H54 (cell line): ENCODE measurements around the gene MUC13.

Experiments used
- DNase-seq: peaks from one replicate; pipeline ENCODE4 v3.0.0; 2011; ENCODE audit warnings: low spot score, mixed read lengths; ENCODE audit not compliant: insufficient read length
- FAIRE-seq: peaks from 3 replicates; lab custom pipeline; 2011; peaks lifted over from hg19 to GRCh38; lab: Jason Lieb, UNC
- POLR2A ChIP-seq: IDR thresholded peaks from 2 replicates; pipeline ENCODE4 v1.6.1; 2011; ENCODE audit warnings: low read depth, mild to moderate bottlenecking, low read length

Gene MUC13, protein sequence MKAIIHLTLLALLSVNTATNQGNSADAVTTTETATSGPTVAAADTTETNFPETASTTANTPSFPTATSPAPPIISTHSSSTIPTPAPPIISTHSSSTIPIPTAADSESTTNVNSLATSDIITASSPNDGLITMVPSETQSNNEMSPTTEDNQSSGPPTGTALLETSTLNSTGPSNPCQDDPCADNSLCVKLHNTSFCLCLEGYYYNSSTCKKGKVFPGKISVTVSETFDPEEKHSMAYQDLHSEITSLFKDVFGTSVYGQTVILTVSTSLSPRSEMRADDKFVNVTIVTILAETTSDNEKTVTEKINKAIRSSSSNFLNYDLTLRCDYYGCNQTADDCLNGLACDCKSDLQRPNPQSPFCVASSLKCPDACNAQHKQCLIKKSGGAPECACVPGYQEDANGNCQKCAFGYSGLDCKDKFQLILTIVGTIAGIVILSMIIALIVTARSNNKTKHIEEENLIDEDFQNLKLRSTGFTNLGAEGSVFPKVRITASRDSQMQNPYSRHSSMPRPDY

DNA sequence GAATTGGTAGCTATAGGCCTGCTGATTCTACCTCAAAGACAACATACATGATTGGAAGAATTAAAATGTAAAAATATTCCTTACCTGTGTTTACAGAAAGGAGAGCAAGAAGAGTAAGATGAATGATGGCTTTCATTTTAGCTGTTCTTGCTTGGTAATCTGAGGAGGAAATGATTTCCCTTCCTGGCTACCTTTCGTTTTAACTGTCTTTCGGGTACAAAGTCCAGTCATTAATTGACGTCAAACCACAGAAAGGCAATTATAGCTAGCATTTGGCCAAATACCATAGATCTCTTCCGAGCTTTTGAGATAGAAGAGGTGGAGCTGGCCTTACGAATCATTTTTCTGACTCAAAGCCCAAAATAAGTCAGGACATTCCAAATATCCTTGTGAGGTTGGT lies at the start of gene MUC13:
TSS of gene MUC13 (minus strand) at position 175 of the 400 bp plus-strand sequence. CDS start at position 136, 39 bp downstream.
- TF ChIP-seq POLR2A: no peak
- DNase-seq (no peak), FAIRE-seq (no peak)

DNA sequence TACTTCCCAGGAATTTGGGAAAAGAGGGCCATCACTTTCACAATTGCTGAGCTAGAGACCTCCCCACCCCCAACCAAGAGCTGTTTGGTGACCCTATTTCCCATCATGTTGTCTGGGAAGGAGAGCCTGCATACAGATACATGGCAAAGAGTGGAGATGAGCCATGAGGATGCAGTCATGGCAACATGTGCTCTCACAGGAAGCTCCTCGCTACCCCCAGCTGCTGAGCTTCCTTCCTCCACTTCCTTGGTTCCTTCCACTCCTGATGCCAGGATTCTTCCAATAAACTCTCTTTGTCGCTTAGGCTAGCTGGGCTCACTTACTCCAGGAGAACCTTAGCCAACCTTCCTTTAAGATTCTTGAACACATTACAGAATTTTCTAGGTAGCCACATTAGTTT lies 48.3 kb upstream of the MUC13 start:
- no peak for TF ChIP-seq POLR2A
- DNase-seq (no peak), FAIRE-seq (no peak)

DNA sequence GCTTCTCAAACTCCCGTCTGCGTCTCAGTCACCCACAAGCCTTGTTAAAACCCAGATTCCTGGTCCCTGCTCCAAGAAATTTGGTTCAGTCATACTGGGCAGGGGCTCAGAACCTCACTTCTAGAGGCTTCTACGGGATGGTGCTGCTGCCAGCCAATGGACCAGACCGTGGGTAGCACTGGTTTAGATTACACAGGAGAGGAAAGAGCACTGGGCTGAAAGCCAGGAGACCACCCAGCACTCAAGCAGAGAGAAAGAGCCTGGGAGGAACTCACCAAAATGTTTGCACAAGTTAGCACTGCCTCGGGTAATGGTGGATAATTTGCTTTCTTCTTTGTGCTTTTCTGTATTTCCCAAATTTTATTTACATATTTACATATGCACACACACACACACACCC lies 46.9 kb upstream of the MUC13 start:
- no peak for TF ChIP-seq POLR2A
- DNase-seq (no peak), FAIRE-seq (no peak)

DNA sequence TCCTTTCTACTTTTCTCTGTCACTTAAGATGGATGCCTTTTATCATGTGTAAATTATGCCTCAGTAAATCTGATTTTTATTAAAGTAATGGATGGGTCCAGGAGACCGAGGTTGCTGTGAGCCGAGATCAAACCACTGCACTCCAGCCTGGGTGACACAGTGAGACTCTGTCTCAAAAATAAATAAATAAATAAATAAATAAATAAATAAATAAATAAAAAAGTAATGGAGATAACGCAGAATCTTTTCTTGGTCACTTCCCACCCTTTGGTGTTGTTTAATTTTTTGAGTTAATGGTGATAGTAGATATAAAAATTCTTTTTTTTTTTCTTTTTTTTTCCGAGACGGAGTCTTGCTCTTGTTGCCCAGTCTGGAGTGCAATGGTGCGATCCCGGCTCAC lies 44.1 kb upstream of the MUC13 start:
- TF ChIP-seq POLR2A: no peak

GRCh38 chr3:124976383-124976782 lies 41.8 kb upstream of the MUC13 start:
- DNase-seq: no peak
- no peak for FAIRE-seq
- no peak for TF ChIP-seq POLR2A

More for the DNA sequence above, 44.1 kb upstream of the MUC13 start:
- FAIRE-seq: no peak
- DNase-seq: no peak

- DNase-seq: no peak
- no peak for FAIRE-seq
- TF ChIP-seq POLR2A: no peak
These were observed 40.1 kb upstream of the MUC13 start for GRCh38 chr3:124974691-124975090.

- no peak for FAIRE-seq
- no peak for DNase-seq
- TF ChIP-seq POLR2A: no peak
These were observed 38.7 kb upstream of the MUC13 start for GRCh38 chr3:124973290-124973689.

DNA sequence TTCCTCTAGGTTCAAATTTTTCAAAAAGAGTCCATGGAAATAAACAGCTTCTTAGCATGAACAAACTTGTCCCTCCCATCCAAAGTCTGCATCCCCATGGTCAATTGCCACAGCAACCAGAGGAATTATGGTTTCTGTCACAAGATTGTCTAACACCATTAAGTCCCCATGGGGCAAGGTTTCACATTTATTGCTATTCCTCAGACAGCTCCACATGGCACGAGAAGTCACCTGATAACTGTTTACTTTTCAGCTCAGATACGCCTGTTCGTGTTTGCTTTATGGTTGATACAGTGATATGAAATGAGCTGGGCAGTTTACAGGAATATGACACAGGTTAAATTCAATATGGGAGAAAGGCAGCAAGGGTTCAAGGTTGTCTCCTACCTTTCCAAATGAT lies 37.9 kb upstream of the MUC13 start:
- no peak for TF ChIP-seq POLR2A
- DNase-seq: no peak
- FAIRE-seq: no peak

DNA sequence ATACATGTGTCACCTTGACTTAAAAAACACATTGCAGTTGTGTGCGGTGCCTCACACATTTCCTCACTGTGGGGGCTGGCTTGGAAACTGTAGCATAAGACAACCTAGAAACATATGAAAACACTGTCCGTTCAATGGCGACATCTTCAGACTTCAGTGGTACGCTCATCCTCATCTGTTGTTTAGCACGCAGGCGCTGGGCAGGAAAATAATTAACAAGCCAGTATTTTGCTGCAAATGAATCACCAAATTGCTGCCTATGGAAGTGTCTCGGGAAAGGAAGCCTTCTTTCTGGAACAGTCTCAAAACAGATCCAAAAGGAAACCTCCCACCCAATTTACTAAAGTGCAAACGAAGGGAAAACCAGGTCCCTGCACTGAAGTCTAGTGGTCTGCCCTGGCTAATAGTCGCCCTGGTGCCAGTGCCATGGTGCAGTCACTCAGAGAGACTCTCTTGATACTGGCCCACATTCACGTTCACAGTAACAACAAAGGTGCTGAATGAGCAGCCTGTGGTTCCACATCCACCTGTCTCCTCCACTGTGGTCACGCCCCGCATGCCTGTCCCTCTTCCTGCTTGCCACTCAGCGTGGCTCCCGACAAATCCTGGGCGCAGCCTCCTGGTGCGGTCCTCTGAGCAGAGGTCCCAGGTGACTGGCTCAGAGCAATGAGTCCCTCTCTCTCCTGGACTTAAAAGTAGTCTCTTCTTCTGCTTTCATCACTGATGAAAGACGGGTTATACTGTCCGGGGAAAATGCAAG lies 35.6 kb upstream of the MUC13 start:
- DNase-seq (no peak), FAIRE-seq (no peak)
- no peak for TF ChIP-seq POLR2A

- no peak for TF ChIP-seq POLR2A
- no peak for DNase-seq
- no peak for FAIRE-seq
These were observed 34.6 kb upstream of the MUC13 start for GRCh38 chr3:124969190-124969589.

DNA sequence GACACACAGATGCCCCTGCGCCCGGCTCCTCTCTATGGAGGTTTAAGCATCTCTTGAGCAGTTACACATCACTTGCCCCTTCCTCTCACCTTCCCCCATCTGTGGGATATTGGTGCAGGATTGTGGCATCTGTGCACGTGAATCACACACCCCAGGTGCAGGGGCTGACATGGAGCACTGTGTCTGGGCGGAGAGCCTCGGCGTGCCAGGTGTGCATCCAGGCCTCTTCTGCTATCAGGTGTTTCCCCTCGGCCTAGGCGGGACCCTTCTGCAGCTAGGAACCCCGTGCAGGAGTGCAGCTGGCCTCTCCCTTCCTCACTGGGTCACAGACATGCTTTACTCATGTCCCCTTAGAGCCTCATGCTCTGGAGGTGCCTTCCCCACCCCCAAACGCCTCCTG lies 33.4 kb upstream of the MUC13 start:
- no peak for FAIRE-seq
- no peak for TF ChIP-seq POLR2A
- DNase-seq: no peak

- TF ChIP-seq POLR2A: no peak
- FAIRE-seq: no peak
- DNase-seq: no peak
These were observed 32.2 kb upstream of the MUC13 start for GRCh38 chr3:124966521-124967445.

DNA sequence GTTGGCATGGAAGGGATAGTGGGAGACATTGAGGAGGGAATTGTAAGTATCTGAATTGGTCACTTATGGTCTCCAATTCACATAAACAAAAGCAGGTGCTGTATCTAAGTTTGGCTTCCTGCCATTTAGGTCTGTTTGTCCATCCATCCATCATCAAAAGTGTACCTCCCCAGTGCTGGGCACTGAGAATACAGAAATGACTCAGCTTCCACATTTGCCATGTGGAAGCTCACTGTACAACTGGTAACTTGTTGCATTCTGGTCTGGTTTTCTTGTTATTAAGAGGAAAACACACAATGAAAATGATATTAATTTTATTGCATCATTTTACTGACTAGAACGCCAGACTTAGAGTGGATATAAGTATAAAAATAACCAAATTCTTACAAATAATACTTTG lies 30.9 kb upstream of the MUC13 start:
- TF ChIP-seq POLR2A: no peak
- DNase-seq (no peak), FAIRE-seq (no peak)
